Measurements from ENCODE around the gene AP2A2. TPM values are rescaled to one million over a fixed set of nuclear protein-coding genes. Genes with fewer than 3 reads are reported as not detected.
"Not testable (repeated sequence)": the region's sequence is repeated elsewhere in the genome, so short reads cannot be mapped to it uniquely, and the experiment has no call there.

The AP2A2 gene
- total RNA-seq, 2 experiments from 2014 or later: 60.1 to 66.7 TPM

- Mint-ChIP-seq H3K4me1 (peaks cover 19% of the 10 kb centered on the region), H3K27me3 (no peaks in the 10 kb centered on the region), H3K27ac (no peak overlapping the region), H3K36me3 (ENCODE audit: low read depth) (peaks cover 15% of the 10 kb centered on the region), H3K9me3 (peaks cover 3% of the 10 kb centered on the region), H3K4me3 (no peak overlapping the region)
- ChIA-PET CTCF (interaction anchor here (1.2 kb wide), 1 partner anchor 14 kb away, joined by 3 read pairs; no protein-coding TSS in a partner anchor), POLR2A (no interaction called here)
- no peak for DNase-seq
These were observed 28.9 kb downstream of the AP2A2 start for GRCh38 chr11:954392-955153.

DNA sequence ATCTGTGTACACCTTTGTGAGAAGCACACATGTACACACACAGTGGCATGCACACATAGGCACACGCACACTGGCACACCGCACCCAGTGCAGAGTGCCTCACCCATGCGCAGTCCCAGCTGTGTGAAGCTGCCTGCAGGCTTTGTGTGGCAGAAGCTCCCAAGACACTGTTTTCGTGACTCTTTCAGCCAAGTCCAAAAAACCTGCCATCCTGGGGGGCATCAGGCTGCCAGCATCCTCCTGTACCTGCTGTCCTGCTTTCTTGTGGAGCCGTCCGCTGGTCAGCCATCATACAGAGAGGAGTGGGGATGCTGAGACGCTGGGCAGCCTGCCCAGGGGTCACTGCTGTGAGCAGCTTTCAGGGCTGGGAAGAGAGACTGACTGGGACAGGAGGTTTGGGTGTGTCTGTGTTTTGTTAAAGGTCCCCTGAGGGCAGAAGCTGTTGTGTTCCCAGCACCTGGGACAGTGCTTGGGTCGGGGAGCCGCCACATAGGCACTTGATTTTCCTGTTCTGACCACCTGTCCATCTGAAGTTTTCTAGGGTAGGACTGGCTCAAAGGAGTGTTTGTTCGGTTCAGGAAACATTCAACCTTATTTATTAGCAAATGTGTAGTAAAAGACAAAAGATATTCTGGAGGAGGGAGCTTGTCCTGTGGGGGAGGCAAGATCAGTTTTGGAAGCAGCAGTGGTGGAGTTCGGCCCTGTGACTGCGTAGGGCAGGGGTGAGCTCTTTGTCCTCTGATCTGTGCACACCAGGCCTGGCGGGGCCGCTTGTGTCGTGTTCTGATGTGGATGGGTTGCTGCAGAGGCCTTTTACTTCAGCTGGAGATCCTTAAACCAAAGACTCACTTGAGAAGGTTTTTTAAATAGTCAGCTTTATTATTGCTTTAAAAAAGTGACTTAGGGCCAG is 29.7 kb downstream of the AP2A2 start:
- no peak for DNase-seq
- Mint-ChIP-seq H3K9me3 (no peaks in the 10 kb centered on the region), H3K4me3 (no peak overlapping the region), H3K27ac (peak overlapping the region; percentile 41), H3K36me3 (ENCODE audit: low read depth) (peaks cover 9% of the 10 kb centered on the region), H3K4me1 (peaks cover 19% of the 10 kb centered on the region), H3K27me3 (no peaks in the 10 kb centered on the region)
- CTCF ChIA-PET: interaction anchor here (1.2 kb wide), 1 partner anchor 15 kb away, joined by 3 read pairs; no protein-coding TSS in a partner anchor
- POLR2A ChIA-PET: no interaction called here

- no peak for DNase-seq
- peaks cover 10% of the 10 kb centered on the region for H3K36me3 Mint-ChIP-seq (ENCODE audit: low read depth)
- H3K27me3 Mint-ChIP-seq: no peaks in the 10 kb centered on the region
- no peak overlapping the region for H3K27ac Mint-ChIP-seq
- CTCF ChIA-PET: no interaction called here
- no peaks in the 10 kb centered on the region for H3K9me3 Mint-ChIP-seq
- no peak overlapping the region for H3K4me3 Mint-ChIP-seq
- H3K4me1 Mint-ChIP-seq: peaks cover 22% of the 10 kb centered on the region
- POLR2A ChIA-PET: no interaction called here
These were observed 31.7 kb downstream of the AP2A2 start for GRCh38 chr11:957212-957920.

- DNase-seq: no peak
- ChIA-PET POLR2A (no interaction called here), CTCF (no interaction called here)
- peaks cover 13% of the 10 kb centered on the region for H3K36me3 Mint-ChIP-seq (ENCODE audit: low read depth)
- no peak overlapping the region for H3K4me3 Mint-ChIP-seq
- peak overlapping the region; percentile 46 for H3K27ac Mint-ChIP-seq
- H3K4me1 Mint-ChIP-seq: peaks cover 18% of the 10 kb centered on the region
- no peaks in the 10 kb centered on the region for H3K27me3 Mint-ChIP-seq
- H3K9me3 Mint-ChIP-seq: no peaks in the 10 kb centered on the region
These were observed 32.4 kb downstream of the AP2A2 start for GRCh38 chr11:958101-958500.

GRCh38 chr11:959027-959426 is 33.4 kb downstream of the AP2A2 start:
- H3K27me3 Mint-ChIP-seq: no peaks in the 10 kb centered on the region
- H3K27ac Mint-ChIP-seq: no peak overlapping the region
- POLR2A ChIA-PET: no interaction called here
- H3K4me1 Mint-ChIP-seq: peaks cover 18% of the 10 kb centered on the region
- H3K36me3 Mint-ChIP-seq (ENCODE audit: low read depth): peaks cover 20% of the 10 kb centered on the region
- DNase-seq: no peak
- H3K4me3 Mint-ChIP-seq: no peak overlapping the region
- CTCF ChIA-PET: no interaction called here
- peaks cover 1% of the 10 kb centered on the region for H3K9me3 Mint-ChIP-seq

DNA sequence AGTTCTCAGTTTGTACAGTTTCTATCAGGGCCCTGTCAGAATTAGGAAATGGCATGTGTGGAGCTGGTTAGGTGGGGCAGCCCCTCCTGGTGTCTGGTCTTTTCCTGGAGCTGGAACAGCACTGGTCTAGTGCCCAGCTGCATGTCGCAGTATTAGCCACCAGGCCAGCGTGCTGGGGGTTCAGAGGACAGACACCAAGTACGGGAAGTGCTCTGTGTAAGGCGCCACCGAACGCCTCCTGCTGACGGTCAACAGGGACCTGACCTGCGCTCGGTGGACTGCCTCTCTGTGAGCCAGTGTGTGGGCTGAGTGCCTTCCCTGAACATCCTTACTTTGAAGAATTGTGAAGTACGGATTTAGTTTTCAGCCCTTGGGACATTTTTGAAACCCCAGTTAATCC is 33.9 kb downstream of the AP2A2 start:
- no peaks in the 10 kb centered on the region for H3K27me3 Mint-ChIP-seq
- ChIA-PET POLR2A (no interaction called here), CTCF (no interaction called here)
- H3K4me1 Mint-ChIP-seq: peaks cover 13% of the 10 kb centered on the region
- peaks cover 7% of the 10 kb centered on the region for H3K9me3 Mint-ChIP-seq
- H3K27ac Mint-ChIP-seq: no peak overlapping the region
- no peak for DNase-seq
- H3K4me3 Mint-ChIP-seq: no peak overlapping the region
- H3K36me3 Mint-ChIP-seq (ENCODE audit: low read depth): peaks cover 26% of the 10 kb centered on the region

- H3K27me3 Mint-ChIP-seq, POLR2A ChIA-PET, H3K4me3 Mint-ChIP-seq, CTCF ChIA-PET, H3K4me1 Mint-ChIP-seq, H3K9me3 Mint-ChIP-seq, DNase-seq, H3K27ac Mint-ChIP-seq: not testable (repeated sequence)
- peaks cover 32% of the 10 kb centered on the region for H3K36me3 Mint-ChIP-seq (ENCODE audit: low read depth)
These were observed 35.7 kb downstream of the AP2A2 start for GRCh38 chr11:961310-961920.

- H3K4me1 Mint-ChIP-seq: peaks cover 7% of the 10 kb centered on the region
- CTCF ChIA-PET: no interaction called here
- H3K27me3 Mint-ChIP-seq: no peaks in the 10 kb centered on the region
- peaks cover 32% of the 10 kb centered on the region for H3K36me3 Mint-ChIP-seq (ENCODE audit: low read depth)
- no peak overlapping the region for H3K27ac Mint-ChIP-seq
- DNase-seq: no peak
- H3K9me3 Mint-ChIP-seq: peaks cover 8% of the 10 kb centered on the region
- no peak overlapping the region for H3K4me3 Mint-ChIP-seq
- POLR2A ChIA-PET: no interaction called here
These were observed 36.3 kb downstream of the AP2A2 start for GRCh38 chr11:961921-962320.

- Mint-ChIP-seq H3K4me1 (peaks cover 7% of the 10 kb centered on the region), H3K4me3 (no peak overlapping the region), H3K36me3 (ENCODE audit: low read depth) (peaks cover 32% of the 10 kb centered on the region), H3K27me3 (no peaks in the 10 kb centered on the region), H3K9me3 (peaks cover 8% of the 10 kb centered on the region), H3K27ac (no peak overlapping the region)
- POLR2A ChIA-PET: no interaction called here
- no peak for DNase-seq
- CTCF ChIA-PET: no interaction called here
These were observed 37.0 kb downstream of the AP2A2 start for GRCh38 chr11:962688-963087.

DNA sequence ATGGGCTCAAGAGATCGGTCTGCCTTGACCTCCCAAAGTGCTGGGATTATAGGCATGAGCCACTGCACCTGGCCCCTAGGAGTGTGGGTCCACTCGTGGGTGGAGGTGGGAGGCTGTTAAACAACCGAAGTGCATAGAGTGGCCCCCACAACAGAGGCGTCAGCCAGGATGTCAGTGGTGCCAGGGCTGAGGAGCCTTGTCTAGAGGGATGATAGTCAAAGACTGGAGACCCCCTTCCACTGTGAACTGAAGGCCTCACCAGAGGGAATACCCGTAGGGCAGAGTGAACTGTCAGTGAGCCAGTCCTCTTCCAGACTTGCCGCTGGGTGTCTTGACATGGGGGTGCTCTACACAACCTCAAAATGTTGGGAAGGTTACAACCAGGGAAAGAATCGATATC is 38.2 kb downstream of the AP2A2 start:
- POLR2A ChIA-PET: no interaction called here
- H3K27ac Mint-ChIP-seq: no peak overlapping the region
- H3K4me3 Mint-ChIP-seq: no peak overlapping the region
- DNase-seq: no peak
- CTCF ChIA-PET: no interaction called here
- H3K27me3 Mint-ChIP-seq: no peaks in the 10 kb centered on the region
- peaks cover 7% of the 10 kb centered on the region for H3K4me1 Mint-ChIP-seq
- peaks cover 8% of the 10 kb centered on the region for H3K9me3 Mint-ChIP-seq
- H3K36me3 Mint-ChIP-seq (ENCODE audit: low read depth): peaks cover 27% of the 10 kb centered on the region

GRCh38 chr11:965206-965775 is 39.6 kb downstream of the AP2A2 start:
- Mint-ChIP-seq H3K27ac (no peak overlapping the region), H3K36me3 (ENCODE audit: low read depth) (peaks cover 27% of the 10 kb centered on the region)
- POLR2A ChIA-PET: no interaction called here

DNA sequence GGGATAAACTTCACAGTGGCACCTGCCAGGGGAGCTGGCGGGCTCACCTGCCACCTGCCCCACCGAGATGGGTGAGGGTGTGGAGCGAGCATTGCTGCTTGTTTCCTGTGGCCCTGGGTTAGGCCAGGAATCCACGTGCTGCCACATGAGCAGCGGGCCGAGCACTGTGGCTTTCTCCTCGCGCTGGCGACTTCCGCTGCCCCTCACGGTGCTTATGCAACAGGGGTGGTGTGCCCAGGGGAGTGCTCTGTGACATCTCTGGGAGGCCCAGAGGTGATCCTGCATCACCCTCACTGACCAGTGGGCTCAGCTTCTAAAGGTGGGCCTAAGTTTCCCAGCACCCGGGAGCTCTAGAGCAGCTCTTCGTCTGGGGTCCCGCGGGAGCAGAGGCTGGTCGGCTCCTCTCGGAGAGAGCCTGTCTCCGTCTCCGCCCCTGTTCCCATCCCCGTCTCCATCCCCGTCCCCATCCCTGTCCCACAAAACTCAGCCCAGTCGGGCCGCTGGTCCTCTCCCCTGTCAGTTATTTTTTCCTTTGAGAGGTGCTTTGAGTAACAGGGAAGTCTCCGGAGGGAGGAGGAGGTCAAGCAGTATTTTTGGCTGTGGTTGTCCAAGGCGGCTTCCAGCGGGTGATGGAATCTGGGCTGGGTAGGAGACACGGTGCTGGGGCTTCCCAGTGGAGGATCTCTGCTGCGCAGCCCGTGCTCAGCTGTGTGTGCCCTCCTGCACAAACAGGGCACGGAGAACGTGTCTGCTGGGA is 42.5 kb downstream of the AP2A2 start:
- no peaks in the 10 kb centered on the region for H3K27me3 Mint-ChIP-seq
- peaks cover 25% of the 10 kb centered on the region for H3K4me1 Mint-ChIP-seq
- no peak for DNase-seq
- no peak overlapping the region for H3K4me3 Mint-ChIP-seq
- H3K27ac Mint-ChIP-seq: no peak overlapping the region
- H3K9me3 Mint-ChIP-seq: peaks cover 8% of the 10 kb centered on the region
- ChIA-PET CTCF (interaction anchor here (1.4 kb wide), 1 partner anchor 24 kb away, joined by 4 read pairs; no protein-coding TSS in a partner anchor), POLR2A (no interaction called here)
- H3K36me3 Mint-ChIP-seq (ENCODE audit: low read depth): peaks cover 31% of the 10 kb centered on the region

More at GRCh38 chr11:965206-965775, 39.6 kb downstream of the AP2A2 start:
- CTCF ChIA-PET: no interaction called here
- Mint-ChIP-seq H3K4me1 (peaks cover 16% of the 10 kb centered on the region), H3K9me3 (peaks cover 8% of the 10 kb centered on the region), H3K27me3 (no peaks in the 10 kb centered on the region), H3K4me3 (no peak overlapping the region)
- no peak for DNase-seq

All from activated CD4-positive, alpha-beta T cell treated with anti-CD3 and anti-CD28 coated beads, Interleukin-2, amount 10 ng/mL, durations not matched to agents 7 days and 5 days (primary cell).